NB4 (cell line): Measurements from ENCODE around the gene GARNL3.

Source experiments
- CTCF ChIP-seq: IDR thresholded peaks from one replicate; pipeline ENCODE4 v1.5.1; 2012; ENCODE audit warnings: low read depth, low read length
- POLR2A ChIP-seq: IDR thresholded peaks from 2 replicates; pipeline ENCODE4 v1.6.1; 2011; ENCODE audit warnings: mild to moderate bottlenecking; ENCODE audit not compliant: insufficient read length; ENCODE audit errors: extremely low read depth

GRCh38 chr9:127351182-127352166 is 86.9 kb downstream of the GARNL3 start:
- no peak for TF ChIP-seq CTCF
- TF ChIP-seq POLR2A, result no peak
